Tibial nerve (tissue), 3 donors: ENCODE measurements around the gene GPHA2.

Source experiments
- POLR2A ChIP-seq, 2 donors: fragments of 450-650 bp; IDR thresholded peaks; one replicate each; pipeline ENCODE4 v1.6.1; 2017; ENCODE audit warnings: antibody characterized with exemption in 2 of 2, mild to moderate bottlenecking in 2 of 2, moderate library complexity in 2 of 2
- TF ChIP-seq, protein P1 (sequence below), 5 experiments: fragments of 200-600 bp in 3 of 5; fragments of 450-650 bp in 2 of 5; sonication (generic) in 3 of 5; IDR thresholded peaks; one replicate each; pipeline ENCODE4 v1.5.1; 2016 to 2019; ENCODE audit warnings: antibody characterized with exemption in 5 of 5, mild to moderate bottlenecking in 3 of 5, moderate library complexity in 2 of 5

GRCh38 chr11:64885367-64886286 is 50.1 kb downstream of the GPHA2 start:
- no peak for TF ChIP-seq POLR2A (IDR thresholded peaks at IDR 0.05)
- TF ChIP-seq, protein P1, sequence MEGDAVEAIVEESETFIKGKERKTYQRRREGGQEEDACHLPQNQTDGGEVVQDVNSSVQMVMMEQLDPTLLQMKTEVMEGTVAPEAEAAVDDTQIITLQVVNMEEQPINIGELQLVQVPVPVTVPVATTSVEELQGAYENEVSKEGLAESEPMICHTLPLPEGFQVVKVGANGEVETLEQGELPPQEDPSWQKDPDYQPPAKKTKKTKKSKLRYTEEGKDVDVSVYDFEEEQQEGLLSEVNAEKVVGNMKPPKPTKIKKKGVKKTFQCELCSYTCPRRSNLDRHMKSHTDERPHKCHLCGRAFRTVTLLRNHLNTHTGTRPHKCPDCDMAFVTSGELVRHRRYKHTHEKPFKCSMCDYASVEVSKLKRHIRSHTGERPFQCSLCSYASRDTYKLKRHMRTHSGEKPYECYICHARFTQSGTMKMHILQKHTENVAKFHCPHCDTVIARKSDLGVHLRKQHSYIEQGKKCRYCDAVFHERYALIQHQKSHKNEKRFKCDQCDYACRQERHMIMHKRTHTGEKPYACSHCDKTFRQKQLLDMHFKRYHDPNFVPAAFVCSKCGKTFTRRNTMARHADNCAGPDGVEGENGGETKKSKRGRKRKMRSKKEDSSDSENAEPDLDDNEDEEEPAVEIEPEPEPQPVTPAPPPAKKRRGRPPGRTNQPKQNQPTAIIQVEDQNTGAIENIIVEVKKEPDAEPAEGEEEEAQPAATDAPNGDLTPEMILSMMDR (IDR thresholded peaks at IDR 0.05) = no peak
